ENCODE results near the gene ANKRD40. TPM values are rescaled to one million over a fixed set of nuclear protein-coding genes. Genes with fewer than 3 reads are reported as not detected.

The ANKRD40 gene
- total and polyA plus RNA-seq, 10 donors, result 6.8 to 54.6 (median 41.0) TPM

- Histone ChIP-seq H3K27me3 (replicated peaks in 1 of 7) (no peaks in the 10 kb centered on the region), H3K9me3 (no peaks in the 10 kb centered on the region), H3K4me3 (no peak overlapping the region), H3K36me3 (peaks cover 0 to 38% (median 28%) of the 10 kb centered on the region in 6 donors), H3K27ac (no peak overlapping the region), H3K4me1 (peaks cover 0 to 21% (median 5%) of the 10 kb centered on the region in 6 donors)
- DNase-seq, result no peak
- WGBS, 5 donors, result 83 to 88% (median 87%) methylated on average over 14 to 19 of the region's 19 CpGs
- intact Hi-C loops (cut with DNase I; ENCODE audit: low total_unique reads), result no loop called here
- TF ChIP-seq POLR2A (IDR thresholded peaks at IDR 0.05), result no peak
- no peak for TF ChIP-seq POLR2AphosphoS5 (IDR thresholded peaks at IDR 0.05)
- no peak for TF ChIP-seq CTCF (IDR thresholded peaks at IDR 0.05 in 8 of 11, conservative IDR thresholded peaks at IDR 0.05 in 3 of 11)
Measured at GRCh38 chr17:50689956-50690886, 17.5 kb downstream of the ANKRD40 start.

- intact Hi-C loops (cut with DNase I; ENCODE audit: low total_unique reads), result no loop called here
- Histone ChIP-seq H3K36me3 (peaks cover 0 to 28% (median 20%) of the 10 kb centered on the region in 6 donors), H3K27ac (no peak overlapping the region), H3K27me3 (replicated peaks in 1 of 7) (no peaks in the 10 kb centered on the region), H3K4me3 (no peak overlapping the region), H3K4me1 (peaks cover 0 to 21% (median 3%) of the 10 kb centered on the region in 6 donors), H3K9me3 (no peaks in the 10 kb centered on the region)
- WGBS, 5 donors, result 51 to 63% (median 59%) methylated on average over 4 of the region's 4 CpGs
- TF ChIP-seq POLR2AphosphoS5 (IDR thresholded peaks at IDR 0.05) (no peak), CTCF (IDR thresholded peaks at IDR 0.05 in 8 of 11, conservative IDR thresholded peaks at IDR 0.05 in 3 of 11) (no peak), POLR2A (IDR thresholded peaks at IDR 0.05) (no peak)
- no peak for DNase-seq
Measured at GRCh38 chr17:50689251-50689650, 18.5 kb downstream of the ANKRD40 start.

- H3K9me3 ChIP-seq, result no peaks in the 10 kb centered on the region
- no peak overlapping the region for H3K4me3 ChIP-seq
- TF ChIP-seq CTCF (IDR thresholded peaks at IDR 0.05 in 8 of 11, conservative IDR thresholded peaks at IDR 0.05 in 3 of 11) (no peak), POLR2A (IDR thresholded peaks at IDR 0.05) (no peak), POLR2AphosphoS5 (IDR thresholded peaks at IDR 0.05) (no peak)
- intact Hi-C loops (cut with DNase I; ENCODE audit: low total_unique reads), result no loop called here
- no peak overlapping the region for H3K27ac ChIP-seq
- no peaks in the 10 kb centered on the region for H3K27me3 ChIP-seq (replicated peaks in 1 of 7)
- 91 to 97% (median 93%) methylated on average over 3 of the region's 3 CpGs for WGBS, 5 donors
- DNase-seq, result no peak
- peaks cover 0 to 21% (median 3%) of the 10 kb centered on the region in 6 donors for H3K4me1 ChIP-seq
- H3K36me3 ChIP-seq, result peaks cover 0 to 18% (median 10%) of the 10 kb centered on the region in 6 donors
Measured at GRCh38 chr17:50688245-50688644, 19.5 kb downstream of the ANKRD40 start.
